ENCODE measurements around the gene CDH4. TPM values are rescaled to one million over a fixed set of nuclear protein-coding genes. Genes with fewer than 3 reads are reported as not detected.

CDH4 gene
- total and polyA plus RNA-seq, 2 of the 4 experiments (the other 2 are of a cell fraction) = 1.6 to 3.5 TPM

DNA sequence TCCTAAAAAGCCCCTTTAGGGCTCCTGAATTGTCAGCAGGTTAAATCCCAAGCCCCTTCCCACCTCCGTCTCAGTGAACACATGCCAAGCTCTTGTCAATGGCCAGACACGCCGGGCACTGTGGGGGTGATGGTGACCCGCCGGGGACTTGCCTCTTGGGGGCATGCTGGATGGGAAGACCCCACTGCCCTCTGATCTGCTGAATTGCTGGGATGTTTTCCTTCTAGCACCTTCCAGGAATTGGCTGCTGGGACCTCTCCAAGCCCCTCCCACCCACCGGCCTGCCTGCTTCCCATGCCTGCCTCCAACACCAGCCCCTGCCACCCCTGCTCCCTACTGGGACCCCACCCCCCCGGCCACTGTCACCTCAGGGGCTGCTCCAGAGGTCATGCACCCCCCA lies 345.9 kb downstream of the CDH4 start:
- H3K4ac ChIP-seq (ENCODE audit: low read depth, low read length) = no peak overlapping the region
- H4K91ac ChIP-seq (ENCODE audit: insufficient read depth, low read depth, low read length) = no peak overlapping the region
- no peak overlapping the region for H3K14ac ChIP-seq (replicated peaks; ENCODE audit: low read depth, low read length)
- intact Hi-C loops (cut with micrococcal nuclease) (no loop called here), in situ Hi-C loops (cut with MboI; ENCODE audit: low sequenced_read_pairs) (no loop called here), dilution Hi-C loops (cut with HindIII; ENCODE audit: low sequenced_read_pairs, unreplicated experiment) (no loop called here)
- WGBS, 2 experiments (ENCODE audit: extremely low coverage in 2 of 2, insufficient read length in 1 of 2) = 77% methylated on average over 4 of the region's 7 CpGs; no CpG with 5 or more reads in 1 of the 2 experiments
- no peak overlapping the region for H3K56ac ChIP-seq (ENCODE audit: extremely low read depth, insufficient read depth, low read length)
- H2BK15ac ChIP-seq (ENCODE audit: low read depth, low read length) = no peak overlapping the region
- H2AK9ac ChIP-seq (replicated peaks; ENCODE audit: low read depth, low read length, poor library complexity) = no peak overlapping the region
- no peaks in the 10 kb centered on the region for H3K9me1 ChIP-seq (ENCODE audit: insufficient read depth, low read length)
- no peaks in the 10 kb centered on the region for H4K20me1 ChIP-seq (ENCODE audit: insufficient read depth, low read length)
- no peak overlapping the region for H4K8ac ChIP-seq (ENCODE audit: low read depth in 2 of 2, low read length in 2 of 2)
- H2AK5ac ChIP-seq (ENCODE audit: low read depth, low read length) = no peak overlapping the region
- no peaks in the 10 kb centered on the region for H3K36me3 ChIP-seq (ENCODE audit: control insufficient read depth, insufficient read depth, low read length)
- no peak overlapping the region for H3K18ac ChIP-seq (ENCODE audit: low read depth, low read length)
- no peak overlapping the region for H2BK20ac ChIP-seq (ENCODE audit: low read depth, low read length)
- no peak overlapping the region for H2BK120ac ChIP-seq (ENCODE audit: low read depth, low read length)
- DNase-seq = no peak
- H2AFZ ChIP-seq (replicated peaks; ENCODE audit: low read length, poor library complexity) = no peak overlapping the region
- H3K4me2 ChIP-seq (ENCODE audit: low read depth, low read length) = no peak overlapping the region
- no peak overlapping the region for H2BK5ac ChIP-seq (ENCODE audit: low read depth, low read length, poor library complexity, severe bottlenecking)
- no peaks in the 10 kb centered on the region for H3K4me1 ChIP-seq (ENCODE audit: control insufficient read depth, insufficient read depth, low read length)
- no peak overlapping the region for H4K5ac ChIP-seq (ENCODE audit: low read depth, low read length)
- H3K27ac ChIP-seq (ENCODE audit: insufficient read depth, low read length) = no peak overlapping the region
- no peak overlapping the region for H3K23ac ChIP-seq (ENCODE audit: low read depth, low read length)
- H3K27me3 ChIP-seq (ENCODE audit: control insufficient read depth, insufficient read depth, low read length) = no peaks in the 10 kb centered on the region
- peaks cover 39% of the 10 kb centered on the region for H3K9me3 ChIP-seq (ENCODE audit: control insufficient read depth, insufficient read depth, low read length)
- BruUV-seq (replicated peaks) = no TSS peak
- H3K9ac ChIP-seq (ENCODE audit: low read depth, low read length) = no peak overlapping the region
- TF ChIP-seq MAFK (IDR thresholded peaks at IDR 0.05; ENCODE audit: low read depth, low read length) (no peak), MAZ (IDR thresholded peaks at IDR 0.05; ENCODE audit: borderline replicate concordance, low read depth, low read length) (no peak), CEBPB (IDR thresholded peaks at IDR 0.05; ENCODE audit: low read depth, low read length) (no peak), CHD1 (IDR thresholded peaks at IDR 0.05; ENCODE audit: low read depth, low read length) (no peak), FOS (IDR thresholded peaks at IDR 0.05; ENCODE audit: low read depth, low read length) (no peak)
- TF ChIP-seq, protein P1, sequence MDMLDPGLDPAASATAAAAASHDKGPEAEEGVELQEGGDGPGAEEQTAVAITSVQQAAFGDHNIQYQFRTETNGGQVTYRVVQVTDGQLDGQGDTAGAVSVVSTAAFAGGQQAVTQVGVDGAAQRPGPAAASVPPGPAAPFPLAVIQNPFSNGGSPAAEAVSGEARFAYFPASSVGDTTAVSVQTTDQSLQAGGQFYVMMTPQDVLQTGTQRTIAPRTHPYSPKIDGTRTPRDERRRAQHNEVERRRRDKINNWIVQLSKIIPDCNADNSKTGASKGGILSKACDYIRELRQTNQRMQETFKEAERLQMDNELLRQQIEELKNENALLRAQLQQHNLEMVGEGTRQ (IDR thresholded peaks at IDR 0.05; ENCODE audit: low read depth, low read length) = no peak
- TF ChIP-seq, protein P2, sequence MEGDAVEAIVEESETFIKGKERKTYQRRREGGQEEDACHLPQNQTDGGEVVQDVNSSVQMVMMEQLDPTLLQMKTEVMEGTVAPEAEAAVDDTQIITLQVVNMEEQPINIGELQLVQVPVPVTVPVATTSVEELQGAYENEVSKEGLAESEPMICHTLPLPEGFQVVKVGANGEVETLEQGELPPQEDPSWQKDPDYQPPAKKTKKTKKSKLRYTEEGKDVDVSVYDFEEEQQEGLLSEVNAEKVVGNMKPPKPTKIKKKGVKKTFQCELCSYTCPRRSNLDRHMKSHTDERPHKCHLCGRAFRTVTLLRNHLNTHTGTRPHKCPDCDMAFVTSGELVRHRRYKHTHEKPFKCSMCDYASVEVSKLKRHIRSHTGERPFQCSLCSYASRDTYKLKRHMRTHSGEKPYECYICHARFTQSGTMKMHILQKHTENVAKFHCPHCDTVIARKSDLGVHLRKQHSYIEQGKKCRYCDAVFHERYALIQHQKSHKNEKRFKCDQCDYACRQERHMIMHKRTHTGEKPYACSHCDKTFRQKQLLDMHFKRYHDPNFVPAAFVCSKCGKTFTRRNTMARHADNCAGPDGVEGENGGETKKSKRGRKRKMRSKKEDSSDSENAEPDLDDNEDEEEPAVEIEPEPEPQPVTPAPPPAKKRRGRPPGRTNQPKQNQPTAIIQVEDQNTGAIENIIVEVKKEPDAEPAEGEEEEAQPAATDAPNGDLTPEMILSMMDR (conservative IDR thresholded peaks at IDR 0.05; ENCODE audit: low read depth, low read length) = no peak
- H3K4me3 ChIP-seq (ENCODE audit: insufficient read depth, low read depth, low read length) = no peak overlapping the region
- no peaks in the 10 kb centered on the region for H3K79me1 ChIP-seq (ENCODE audit: low read depth in 1 of 2, low read length in 2 of 2)
- POLR2A ChIA-PET (ENCODE audit: unreplicated experiment) = no interaction called here
- ATAC-seq (ENCODE audit: low read depth) = no peak
- CTCF ChIA-PET = no interaction called here

Data from IMR-90 (cell line).